Thoracic aorta (tissue), 2 donors: ENCODE data around the gene KRTAP12-1. TPM values are rescaled to one million over a fixed set of nuclear protein-coding genes. Genes with fewer than 3 reads are reported as not detected.

ENCODE experiments used
- ATAC-seq: fragments of 150-250 bp; one replicate; pipeline ENCODE4 v1.8.0; 2017; ENCODE audit warnings: low read depth; ENCODE audit not compliant: insufficient number of reproducible peaks, low FRiP score
- DNase-seq: peaks from one replicate; pipeline ENCODE4 v3.0.0-alpha.2; 2020; ENCODE audit warnings: low spot score
- H3K27ac ChIP-seq, 2 donors: fragments of 200-600 bp; sonication (generic); 1 replicate in 1 of 2; 2 replicates in 1 of 2; pipeline ENCODE4 v1.5.1; 2016; ENCODE audit warnings: mild to moderate bottlenecking in 2 of 2, moderate library complexity in 2 of 2
- H3K27me3 ChIP-seq: fragments of 200-600 bp; sonication (generic); replicated peaks from 2 replicates; pipeline ENCODE4 v1.6.0; 2016; ENCODE audit warnings: mild to moderate bottlenecking; ENCODE audit not compliant: insufficient read depth
- H3K36me3 ChIP-seq: fragments of 200-600 bp; sonication (generic); one replicate; pipeline ENCODE4 v1.5.1; 2016
- H3K4me1 ChIP-seq, 2 donors: fragments of 200-600 bp; sonication (generic); 1 replicate in 1 of 2; 2 replicates in 1 of 2; pipeline versions ENCODE4 v1.5.1 to v1.6.0; 2016; ENCODE audit warnings: low read depth in 2 of 2, mild to moderate bottlenecking in 1 of 2; ENCODE audit not compliant: control insufficient read depth in 1 of 2
- H3K4me3 ChIP-seq: fragments of 200-600 bp; sonication (generic); 2 replicates; pipeline ENCODE4 v1.5.1; 2016; ENCODE audit warnings: mild to moderate bottlenecking
- H3K9me3 ChIP-seq: fragments of 200-600 bp; sonication (generic); 2 replicates; pipeline ENCODE4 v1.5.1; 2016
- total RNA-seq, 2 donors: library from RNA; depleted of rRNA; stranded (reverse); fragments of >200 nt; gene quantifications; one replicate each; pipeline versions ENCODE4 v1.1.0 to v1.2.3, GENCODE V29; 2016
- TF ChIP-seq, protein P1 (sequence below): fragments of 200-600 bp; sonication (generic); IDR thresholded peaks from one replicate; pipeline ENCODE4 v1.5.1; 2019; ENCODE audit warnings: antibody characterized with exemption

The KRTAP12-1 gene
- total RNA-seq, 2 donors from 2014 or later, result not detected

GRCh38 chr21:44711327-44712202 lies 29.6 kb upstream of the KRTAP12-1 start, which contains the start of gene TSPEAR:
Gene TSPEAR (minus strand): TSS chr21:44711572. CDS start chr21:44711514, 58 bp downstream.
- ATAC-seq (no peak), DNase-seq (no peak)
- TF ChIP-seq, protein P1, sequence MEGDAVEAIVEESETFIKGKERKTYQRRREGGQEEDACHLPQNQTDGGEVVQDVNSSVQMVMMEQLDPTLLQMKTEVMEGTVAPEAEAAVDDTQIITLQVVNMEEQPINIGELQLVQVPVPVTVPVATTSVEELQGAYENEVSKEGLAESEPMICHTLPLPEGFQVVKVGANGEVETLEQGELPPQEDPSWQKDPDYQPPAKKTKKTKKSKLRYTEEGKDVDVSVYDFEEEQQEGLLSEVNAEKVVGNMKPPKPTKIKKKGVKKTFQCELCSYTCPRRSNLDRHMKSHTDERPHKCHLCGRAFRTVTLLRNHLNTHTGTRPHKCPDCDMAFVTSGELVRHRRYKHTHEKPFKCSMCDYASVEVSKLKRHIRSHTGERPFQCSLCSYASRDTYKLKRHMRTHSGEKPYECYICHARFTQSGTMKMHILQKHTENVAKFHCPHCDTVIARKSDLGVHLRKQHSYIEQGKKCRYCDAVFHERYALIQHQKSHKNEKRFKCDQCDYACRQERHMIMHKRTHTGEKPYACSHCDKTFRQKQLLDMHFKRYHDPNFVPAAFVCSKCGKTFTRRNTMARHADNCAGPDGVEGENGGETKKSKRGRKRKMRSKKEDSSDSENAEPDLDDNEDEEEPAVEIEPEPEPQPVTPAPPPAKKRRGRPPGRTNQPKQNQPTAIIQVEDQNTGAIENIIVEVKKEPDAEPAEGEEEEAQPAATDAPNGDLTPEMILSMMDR, result no peak
- H3K27me3 ChIP-seq, result peaks cover 4% of the 10 kb centered on the region
- H3K4me1 ChIP-seq, result no peaks in the 10 kb centered on the region
- H3K27ac ChIP-seq, result no peak within 1 kb of the TSS
- no peak within 1 kb of the TSS for H3K4me3 ChIP-seq
- H3K36me3 ChIP-seq, result no peaks in the 10 kb centered on the region
- H3K9me3 ChIP-seq, result no peaks in the 10 kb centered on the region

DNA sequence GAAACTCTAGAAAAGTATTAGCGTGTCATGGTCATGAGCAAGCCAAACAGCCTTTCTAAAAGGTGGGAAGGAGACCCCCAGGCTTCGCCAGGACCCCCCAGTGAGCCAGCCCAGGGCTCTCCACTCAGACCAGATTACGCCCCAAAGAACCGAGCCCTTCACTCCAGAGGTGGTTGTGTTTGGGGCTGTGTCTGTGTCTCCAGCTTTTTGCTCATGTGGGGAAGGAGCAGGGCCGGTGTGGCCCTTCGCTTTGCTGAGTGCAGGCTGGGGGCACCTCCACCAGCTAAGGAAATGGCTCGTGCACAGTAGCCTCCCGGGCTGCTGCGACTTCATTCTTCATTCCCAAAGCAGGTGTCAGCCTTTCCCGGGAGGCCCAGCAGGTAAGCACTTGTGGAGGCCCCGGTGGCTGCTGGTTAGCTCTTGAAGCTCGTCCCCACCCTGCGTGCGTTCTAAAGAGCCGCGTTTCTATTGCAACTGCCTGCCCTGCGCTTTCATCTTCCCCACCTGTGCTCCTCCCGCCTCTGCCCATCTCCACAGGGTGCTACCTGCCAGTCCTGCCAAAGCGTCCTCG lies 28.9 kb upstream of the KRTAP12-1 start:
- no peaks in the 10 kb centered on the region for H3K4me1 ChIP-seq
- H3K27me3 ChIP-seq, result peaks cover 10% of the 10 kb centered on the region
- no peaks in the 10 kb centered on the region for H3K36me3 ChIP-seq
- TF ChIP-seq, protein P1, result no peak
- ATAC-seq (no peak), DNase-seq (no peak)
- H3K9me3 ChIP-seq, result no peaks in the 10 kb centered on the region
- H3K4me3 ChIP-seq, result no peak overlapping the region
- no peak overlapping the region for H3K27ac ChIP-seq

- H3K4me1 ChIP-seq, result no peaks in the 10 kb centered on the region
- ATAC-seq (no peak), DNase-seq (no peak)
- H3K27ac ChIP-seq, result no peak overlapping the region
- H3K4me3 ChIP-seq, result no peak overlapping the region
- no peaks in the 10 kb centered on the region for H3K9me3 ChIP-seq
- H3K36me3 ChIP-seq, result no peaks in the 10 kb centered on the region
- H3K27me3 ChIP-seq, result peaks cover 10% of the 10 kb centered on the region
- TF ChIP-seq, protein P1, result no peak
Observed at GRCh38 chr21:44710294-44710665, 28.3 kb upstream of the KRTAP12-1 start.

GRCh38 chr21:44709426-44710293 lies 27.7 kb upstream of the KRTAP12-1 start:
- no peaks in the 10 kb centered on the region for H3K36me3 ChIP-seq
- no peak overlapping the region for H3K27ac ChIP-seq
- TF ChIP-seq, protein P1, result no peak
- H3K9me3 ChIP-seq, result no peaks in the 10 kb centered on the region
- no peaks in the 10 kb centered on the region for H3K4me1 ChIP-seq
- no peak for ATAC-seq
- DNase-seq, result no peak
- peak overlapping the region; percentile 36 for H3K4me3 ChIP-seq
- peaks cover 10% of the 10 kb centered on the region for H3K27me3 ChIP-seq
